Fibroblast of the aortic adventitia (primary cell): ENCODE data around the gene PHLDB2. TPM values are rescaled to one million over a fixed set of nuclear protein-coding genes. Genes with fewer than 3 reads are reported as not detected.

Experiments used
- DNase-seq: peaks from one replicate; pipeline ENCODE4 v3.0.0-alpha.2; 2010; ENCODE audit warnings: low read depth
- H3K4me3 ChIP-seq: 2 replicates; pipeline ENCODE4 v1.5.1; 2011; ENCODE audit warnings: low read depth, mild to moderate bottlenecking, control low read depth, low read length, moderate library complexity
- total RNA-seq: library from RNA; depleted of rRNA; stranded (reverse); fragments of >200 nt; gene quantifications from 2 replicates; pipeline ENCODE4 v1.2.3, GENCODE V29; 2012; ENCODE audit warnings: low replicate concordance
- TF ChIP-seq, protein P1 (sequence below): IDR thresholded peaks from 2 replicates; pipeline ENCODE4 v1.5.1; 2011; ENCODE audit warnings: mild to moderate bottlenecking, low read length, control low read depth, inconsistent platforms; ENCODE audit not compliant: insufficient read depth

PHLDB2 gene
- total RNA-seq, 1 donor, result 79.2 TPM

DNA sequence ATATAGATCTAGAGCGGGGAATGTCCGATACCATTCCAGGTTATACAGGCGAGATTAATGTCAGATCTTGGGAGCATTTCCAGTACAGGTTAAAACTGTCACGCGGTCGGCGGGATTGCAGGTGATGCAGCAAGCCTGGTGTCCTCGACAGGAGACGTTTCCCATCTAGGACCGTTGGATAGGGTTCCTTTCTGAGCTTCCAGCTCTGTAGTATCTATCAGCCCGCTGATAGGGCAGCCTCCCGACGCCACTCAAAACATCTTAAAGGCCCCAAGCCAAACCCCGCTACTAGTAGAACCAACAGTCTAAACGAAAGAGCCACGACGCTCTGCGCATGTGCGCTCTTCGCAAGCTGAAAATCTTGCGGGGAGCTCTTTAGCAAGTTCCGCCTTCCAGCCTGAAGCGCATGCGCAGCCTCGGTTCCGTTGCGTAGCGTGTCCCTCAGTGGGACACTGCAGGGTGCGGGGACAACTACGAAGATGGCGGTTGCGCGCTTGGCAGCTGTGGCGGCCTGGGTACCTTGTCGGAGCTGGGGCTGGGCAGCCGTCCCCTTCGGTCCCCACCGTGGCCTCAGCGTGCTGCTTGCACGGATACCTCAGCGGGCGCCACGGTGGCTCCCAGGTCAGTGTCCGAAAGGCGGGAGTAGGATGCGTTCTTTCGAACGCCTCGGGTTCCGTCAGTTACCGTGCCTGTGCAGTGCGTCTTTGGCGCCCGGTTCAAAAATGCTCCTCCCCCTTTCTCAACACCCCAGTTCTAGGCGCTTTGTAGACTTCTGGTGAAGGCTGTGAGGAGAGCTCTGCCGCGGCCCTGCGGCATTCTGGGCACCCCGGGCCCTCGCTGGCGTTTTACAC is 119.7 kb downstream of the PHLDB2 start, which contains the start of gene ABHD10:
ABHD10 (plus strand) TSS at position 444 of the 851 bp plus-strand sequence; CDS start at position 480, 36 bp downstream.
- TF ChIP-seq, protein P1, sequence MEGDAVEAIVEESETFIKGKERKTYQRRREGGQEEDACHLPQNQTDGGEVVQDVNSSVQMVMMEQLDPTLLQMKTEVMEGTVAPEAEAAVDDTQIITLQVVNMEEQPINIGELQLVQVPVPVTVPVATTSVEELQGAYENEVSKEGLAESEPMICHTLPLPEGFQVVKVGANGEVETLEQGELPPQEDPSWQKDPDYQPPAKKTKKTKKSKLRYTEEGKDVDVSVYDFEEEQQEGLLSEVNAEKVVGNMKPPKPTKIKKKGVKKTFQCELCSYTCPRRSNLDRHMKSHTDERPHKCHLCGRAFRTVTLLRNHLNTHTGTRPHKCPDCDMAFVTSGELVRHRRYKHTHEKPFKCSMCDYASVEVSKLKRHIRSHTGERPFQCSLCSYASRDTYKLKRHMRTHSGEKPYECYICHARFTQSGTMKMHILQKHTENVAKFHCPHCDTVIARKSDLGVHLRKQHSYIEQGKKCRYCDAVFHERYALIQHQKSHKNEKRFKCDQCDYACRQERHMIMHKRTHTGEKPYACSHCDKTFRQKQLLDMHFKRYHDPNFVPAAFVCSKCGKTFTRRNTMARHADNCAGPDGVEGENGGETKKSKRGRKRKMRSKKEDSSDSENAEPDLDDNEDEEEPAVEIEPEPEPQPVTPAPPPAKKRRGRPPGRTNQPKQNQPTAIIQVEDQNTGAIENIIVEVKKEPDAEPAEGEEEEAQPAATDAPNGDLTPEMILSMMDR, result no peak
- H3K4me3 ChIP-seq, result peak within 1 kb of the TSS; percentile 85
- DNase-seq, result peak; percentile 99

- DNase-seq, result peak; percentile 37
- H3K4me3 ChIP-seq, result peak overlapping the region; percentile 85
- TF ChIP-seq, protein P1, result no peak
These were observed 120.5 kb downstream of the PHLDB2 start for GRCh38 chr3:111979434-111980038.

DNA sequence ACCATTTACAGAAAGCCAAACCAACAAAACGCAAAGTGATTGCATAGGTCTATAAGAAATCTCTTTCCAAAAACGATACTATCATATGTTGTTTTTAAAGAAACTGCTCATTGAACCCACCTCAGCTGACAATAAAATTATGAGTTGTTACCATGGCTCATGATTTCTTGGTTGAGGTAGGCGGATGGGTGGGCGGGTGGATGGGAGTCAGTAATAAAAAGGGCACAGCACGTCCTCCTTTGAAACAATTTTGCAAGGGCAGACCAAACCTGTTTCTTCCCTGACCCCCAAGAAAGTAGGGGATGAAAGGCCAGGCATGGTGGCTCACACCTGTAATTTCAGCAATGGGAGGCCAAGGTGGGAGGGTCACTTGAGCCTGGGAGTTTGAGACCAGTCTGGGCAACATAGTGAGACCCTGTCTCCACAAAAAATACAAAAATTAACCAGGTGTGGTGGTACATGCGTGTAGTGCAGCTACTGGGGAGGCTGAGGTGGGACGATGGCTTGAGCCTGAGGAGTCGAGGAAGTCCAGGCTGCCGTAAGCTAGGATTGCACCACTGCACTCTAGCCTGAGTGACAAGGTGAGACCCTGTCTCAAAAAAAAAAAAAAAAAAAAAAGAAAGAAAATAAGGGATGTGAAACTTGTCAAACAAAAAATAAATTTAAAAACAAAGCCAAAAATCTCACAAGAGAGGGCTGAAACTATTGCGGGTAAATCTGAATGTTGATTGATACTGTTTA is 121.8 kb downstream of the PHLDB2 start:
- peak overlapping the region; percentile 26 for H3K4me3 ChIP-seq
- TF ChIP-seq, protein P1, result no peak
- DNase-seq, result no peak

- no peak overlapping the region for H3K4me3 ChIP-seq
- TF ChIP-seq, protein P1, result no peak
- DNase-seq, result peak; percentile 34
These were observed 122.3 kb downstream of the PHLDB2 start for GRCh38 chr3:111981457-111981763.

DNA sequence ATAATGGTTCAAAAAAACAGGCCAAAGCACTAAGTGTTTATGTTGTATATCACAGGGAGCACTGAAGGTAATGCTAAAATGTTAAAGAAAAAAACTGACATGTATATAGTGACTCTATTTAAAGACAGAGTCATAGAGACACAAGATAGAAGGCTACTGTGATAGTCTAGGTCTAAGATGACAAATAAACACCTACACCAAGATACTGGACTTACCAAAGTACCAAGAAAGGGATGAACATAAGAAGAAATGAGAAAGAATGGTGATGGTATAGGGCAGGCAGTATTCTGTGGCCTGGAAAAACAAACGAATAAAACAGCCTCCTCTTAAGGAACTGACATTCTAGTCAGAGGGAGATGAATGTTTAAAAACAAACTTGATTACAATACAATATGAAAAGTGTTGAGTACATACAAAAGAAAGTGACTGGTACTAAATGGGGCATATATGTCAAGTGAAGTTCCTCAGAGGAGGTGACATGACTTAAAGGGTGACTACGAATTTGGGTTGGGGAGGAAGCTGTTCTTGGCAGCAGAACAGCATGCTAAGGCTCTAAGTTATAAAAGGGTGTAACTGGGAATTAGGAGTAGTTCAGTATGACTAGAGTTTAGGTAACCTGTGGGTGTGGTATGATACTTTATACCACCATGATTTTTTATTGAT is 125.7 kb downstream of the PHLDB2 start:
- no peak overlapping the region for H3K4me3 ChIP-seq
- TF ChIP-seq, protein P1, result no peak
- DNase-seq, result no peak

- no peak for DNase-seq
- no peak overlapping the region for H3K4me3 ChIP-seq
- TF ChIP-seq, protein P1, result no peak
These were observed 127.7 kb downstream of the PHLDB2 start for GRCh38 chr3:111986800-111987199.
